Measurements from ENCODE around the gene LCN9.
"Not testable (repeated sequence)": the region's sequence is repeated elsewhere in the genome, so short reads cannot be mapped to it uniquely, and the experiment has no call there.

The LCN9 gene, protein sequence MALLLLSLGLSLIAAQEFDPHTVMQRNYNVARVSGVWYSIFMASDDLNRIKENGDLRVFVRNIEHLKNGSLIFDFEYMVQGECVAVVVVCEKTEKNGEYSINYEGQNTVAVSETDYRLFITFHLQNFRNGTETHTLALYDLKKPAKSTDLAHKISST

DNA sequence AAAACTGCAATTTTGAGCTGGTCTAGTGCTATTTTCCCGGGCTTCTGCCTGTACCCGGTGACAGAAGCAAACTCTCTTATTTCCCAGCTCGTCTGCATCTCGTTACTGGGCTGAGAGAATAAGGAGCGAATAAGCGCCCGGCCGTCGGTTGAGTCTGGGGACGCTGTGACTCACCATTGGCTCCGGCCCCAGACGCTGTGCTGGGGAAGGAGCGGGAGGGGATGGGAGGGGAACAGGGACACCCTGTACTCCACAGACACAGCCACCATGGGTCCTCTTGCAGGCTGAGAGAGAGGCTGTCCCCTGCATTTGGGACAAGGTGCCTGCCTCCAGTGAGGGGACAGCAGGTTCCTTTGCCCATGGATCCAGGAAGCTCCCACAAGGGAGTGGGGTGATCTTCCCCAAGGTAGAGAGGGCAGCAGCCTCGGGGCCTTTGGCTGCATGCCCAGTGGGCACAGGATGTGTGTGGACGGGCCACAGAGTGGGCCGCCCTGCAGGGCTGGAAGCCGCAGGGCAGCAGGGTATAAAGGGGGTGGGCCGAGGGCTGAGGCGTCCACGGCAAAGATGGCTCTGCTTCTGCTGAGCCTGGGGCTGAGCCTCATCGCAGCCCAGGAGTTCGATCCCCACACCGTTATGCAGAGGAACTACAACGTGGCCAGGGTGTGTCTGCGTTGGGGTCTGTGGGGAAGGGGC lies at the start of gene LCN9:
Gene LCN9, plus strand, starts transcription at position 552 of the 693 bp plus-strand sequence. Its CDS starts 13 bp downstream, at position 565.
- DNase-seq = no peak

DNA sequence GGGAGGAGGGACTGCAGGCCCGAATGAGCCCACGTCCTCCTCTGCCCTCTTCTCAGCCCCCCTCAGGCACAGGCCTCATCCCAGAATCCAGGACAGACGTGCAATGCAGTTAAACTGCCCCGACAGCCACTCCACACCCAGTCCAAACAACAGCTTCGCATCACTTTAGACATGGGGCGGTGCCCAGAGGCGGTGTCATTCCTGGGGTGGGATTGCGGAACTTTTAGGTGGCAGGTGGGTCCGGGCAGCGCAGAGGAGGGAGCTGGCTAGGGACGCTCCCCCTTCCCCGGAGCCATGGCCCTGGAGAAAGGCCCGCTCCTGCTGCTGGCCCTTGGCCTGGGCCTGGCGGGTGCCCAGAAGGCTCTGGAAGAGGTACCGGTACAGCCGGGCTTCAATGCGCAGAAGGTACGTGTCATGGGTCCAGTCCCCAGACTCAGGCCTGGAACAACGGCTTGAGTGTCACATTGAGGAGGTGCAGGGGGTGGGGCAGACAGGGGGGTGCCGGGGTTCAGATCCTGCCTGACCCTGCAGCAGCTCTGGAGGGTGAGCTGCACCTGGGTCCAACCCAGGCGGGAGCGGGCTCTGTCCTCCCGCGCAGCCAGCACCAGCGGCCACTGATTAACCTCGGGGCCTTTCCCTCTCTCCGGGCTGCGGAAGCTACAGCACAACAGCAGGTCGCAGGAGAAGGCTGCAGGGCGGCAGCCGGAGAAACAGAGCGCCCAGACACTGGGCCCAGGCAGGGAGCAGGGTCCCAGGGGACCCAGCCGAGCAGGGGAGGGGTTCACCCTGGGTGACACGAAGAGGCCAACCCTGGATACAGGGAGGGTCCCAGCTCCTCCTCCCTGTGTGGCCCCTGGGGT lies 48.9 kb upstream of the LCN9 start:
- no peak for DNase-seq

DNA sequence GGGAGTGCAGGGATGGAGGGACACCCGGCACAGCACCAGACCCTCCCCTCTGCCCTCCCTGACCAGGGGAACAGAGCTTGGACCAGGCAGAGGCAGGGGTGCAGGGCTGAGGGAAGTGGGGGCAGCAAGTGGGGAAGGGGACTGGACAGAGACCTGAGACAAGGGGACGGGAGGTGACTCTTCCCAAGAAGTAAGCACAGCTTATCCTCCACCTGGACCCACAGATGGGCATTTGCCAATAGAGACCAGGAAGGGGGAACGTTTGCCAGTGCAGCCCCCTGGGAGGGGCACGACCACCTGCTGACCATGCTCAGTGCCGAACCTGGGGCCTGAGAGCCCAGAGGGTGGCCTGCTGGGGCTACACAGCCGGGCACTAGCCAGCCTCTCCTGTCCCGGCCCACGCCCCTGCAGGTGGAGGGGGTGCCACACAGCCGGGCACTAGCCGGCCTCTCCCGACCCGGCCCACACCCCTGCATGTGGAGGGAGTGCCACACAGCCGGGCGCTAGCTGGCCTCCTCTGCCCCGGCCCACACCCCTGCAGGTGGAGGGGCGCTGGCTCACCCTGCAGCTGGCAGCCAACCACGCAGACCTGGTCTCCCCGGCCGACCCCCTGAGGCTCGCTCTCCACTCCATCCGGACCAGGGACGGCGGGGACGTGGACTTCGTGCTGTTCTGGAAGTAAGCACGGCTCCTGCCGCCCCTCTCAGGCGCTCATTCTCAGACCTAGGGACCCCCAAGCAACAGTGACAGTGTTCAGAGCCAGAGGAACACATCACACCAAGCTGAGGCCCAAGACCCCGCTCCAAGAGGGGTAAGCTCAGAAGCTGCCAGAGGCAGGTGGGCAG lies 48.1 kb upstream of the LCN9 start:
- DNase-seq = no peak

DNA sequence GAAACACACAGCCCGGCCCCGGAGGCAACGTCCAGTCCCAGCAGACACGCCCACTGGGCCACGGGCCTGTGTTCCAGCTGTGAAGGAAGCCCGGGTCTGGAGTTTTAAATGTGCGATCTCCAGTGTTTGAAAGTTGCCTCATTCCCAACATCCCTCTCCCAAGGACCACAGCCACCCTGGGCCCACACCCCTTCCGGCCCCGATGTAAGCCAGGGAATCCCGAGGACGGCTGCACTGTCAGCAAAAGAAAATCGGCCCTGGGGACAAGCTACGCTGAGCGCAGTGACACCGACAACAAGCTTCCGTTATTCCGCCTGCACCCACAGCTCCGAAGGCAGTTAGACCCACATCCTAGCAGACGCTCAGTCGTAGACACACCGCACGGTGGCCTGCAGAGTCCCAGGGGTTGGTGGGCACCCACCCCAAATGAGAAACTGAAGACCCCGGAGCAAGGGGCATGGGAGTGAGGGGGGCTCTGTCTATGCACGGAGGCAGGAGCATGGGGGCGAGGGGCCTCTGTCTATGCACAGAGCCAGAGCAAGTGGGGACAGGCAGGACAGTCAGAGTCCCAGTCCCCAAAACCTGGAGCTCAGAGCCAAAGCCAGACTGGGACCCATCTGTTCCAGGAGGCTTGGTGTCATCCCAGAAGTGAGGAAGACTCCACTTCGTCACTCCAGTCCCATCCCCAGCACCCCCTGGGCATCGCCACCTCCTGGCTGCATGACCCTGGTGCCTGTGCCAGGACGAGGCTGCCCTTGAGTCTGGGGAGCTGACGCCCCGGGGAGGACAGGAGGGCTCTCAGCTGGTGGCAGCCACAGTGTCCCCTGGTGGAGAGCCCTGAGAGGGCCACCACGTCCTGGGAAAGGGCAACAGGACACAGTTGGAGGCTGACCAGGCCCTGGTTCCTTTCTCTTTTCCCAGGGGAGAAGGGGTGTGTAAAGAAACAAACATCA lies 47.2 kb upstream of the LCN9 start:
- DNase-seq = no peak

DNA sequence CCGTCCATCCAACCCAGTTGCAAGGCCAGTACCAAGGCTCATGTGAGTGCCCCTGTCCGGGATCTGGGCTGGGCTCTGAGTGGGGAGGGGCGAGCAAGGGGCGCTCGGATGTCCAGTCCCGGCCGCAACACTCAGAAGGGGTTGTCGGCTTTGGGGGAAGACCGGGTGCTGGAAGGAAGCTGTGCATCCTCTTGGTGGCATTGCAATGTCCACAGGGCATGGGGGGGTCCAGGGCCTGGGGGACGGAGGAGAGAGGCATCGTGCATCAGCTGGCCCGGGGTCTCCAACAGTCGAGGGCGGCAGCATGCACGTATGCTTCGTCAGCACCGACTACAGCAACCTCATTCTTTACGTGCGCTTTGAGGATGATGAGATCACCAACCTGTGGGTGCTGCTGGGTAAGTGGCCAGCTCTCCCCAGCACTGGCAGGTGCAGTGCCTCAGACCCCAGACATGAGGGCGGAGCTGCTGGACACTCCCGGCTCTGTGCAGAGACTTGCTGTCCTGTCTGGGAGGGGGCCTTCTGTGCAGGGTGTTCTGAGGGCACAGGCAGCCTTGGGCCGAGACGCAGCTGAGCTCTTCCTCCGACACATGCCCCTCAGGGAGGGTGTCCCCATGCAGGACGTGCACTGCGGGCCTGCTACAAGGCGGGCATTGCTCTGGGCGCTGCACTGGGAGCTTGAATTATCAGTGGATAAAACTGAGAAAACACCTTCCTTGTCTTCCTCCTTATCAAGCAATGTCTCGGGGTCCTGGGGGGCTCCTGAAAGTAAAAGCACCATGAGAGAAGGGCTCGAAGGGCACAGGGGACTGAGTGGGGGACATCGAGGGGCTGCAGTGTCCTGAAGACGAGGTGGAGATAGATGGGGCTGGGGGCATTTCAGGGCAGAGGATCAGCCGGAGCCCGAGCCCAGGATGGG lies 46.2 kb upstream of the LCN9 start:
- DNase-seq = no peak

DNA sequence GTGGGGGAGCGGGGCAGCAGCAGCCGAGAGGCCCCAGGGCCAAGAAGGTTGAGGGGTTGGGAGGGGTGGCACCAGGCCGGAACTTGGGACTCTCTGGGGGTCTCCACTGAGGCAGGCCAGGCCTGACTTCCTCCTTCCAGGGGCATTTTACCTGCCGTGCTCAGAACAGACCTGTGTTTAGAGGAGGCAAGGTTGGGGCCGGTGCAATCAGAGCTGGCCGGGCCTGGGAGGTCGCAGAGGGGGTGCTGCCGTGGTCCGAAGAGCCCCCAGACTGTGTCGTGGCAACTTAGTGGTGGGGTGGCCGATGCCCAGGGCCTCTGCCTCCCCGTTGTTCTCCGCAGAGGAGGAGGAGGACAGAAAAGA lies 45.6 kb upstream of the LCN9 start:
- DNase-seq = no peak

DNA sequence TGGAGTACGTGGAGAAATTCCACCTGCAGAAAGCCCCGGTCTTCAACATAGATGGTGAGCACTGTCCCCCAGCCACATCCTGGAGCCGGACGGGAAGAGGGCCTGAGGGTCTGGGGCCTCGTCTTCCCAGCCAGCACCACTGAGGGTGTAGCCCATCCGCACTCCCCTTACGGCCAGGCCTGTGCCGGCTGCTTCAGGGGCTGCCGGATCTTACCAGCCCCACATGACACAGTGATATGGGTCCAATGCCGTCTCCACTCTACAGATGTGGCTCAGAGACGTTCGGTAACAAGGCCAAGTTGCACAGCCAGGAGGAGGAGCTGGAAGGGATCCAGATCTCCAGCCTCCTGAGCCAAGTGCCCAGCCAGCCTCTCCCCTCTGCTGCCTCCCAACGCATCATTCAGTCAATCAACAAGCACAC lies 45.1 kb upstream of the LCN9 start:
- no peak for DNase-seq

DNA sequence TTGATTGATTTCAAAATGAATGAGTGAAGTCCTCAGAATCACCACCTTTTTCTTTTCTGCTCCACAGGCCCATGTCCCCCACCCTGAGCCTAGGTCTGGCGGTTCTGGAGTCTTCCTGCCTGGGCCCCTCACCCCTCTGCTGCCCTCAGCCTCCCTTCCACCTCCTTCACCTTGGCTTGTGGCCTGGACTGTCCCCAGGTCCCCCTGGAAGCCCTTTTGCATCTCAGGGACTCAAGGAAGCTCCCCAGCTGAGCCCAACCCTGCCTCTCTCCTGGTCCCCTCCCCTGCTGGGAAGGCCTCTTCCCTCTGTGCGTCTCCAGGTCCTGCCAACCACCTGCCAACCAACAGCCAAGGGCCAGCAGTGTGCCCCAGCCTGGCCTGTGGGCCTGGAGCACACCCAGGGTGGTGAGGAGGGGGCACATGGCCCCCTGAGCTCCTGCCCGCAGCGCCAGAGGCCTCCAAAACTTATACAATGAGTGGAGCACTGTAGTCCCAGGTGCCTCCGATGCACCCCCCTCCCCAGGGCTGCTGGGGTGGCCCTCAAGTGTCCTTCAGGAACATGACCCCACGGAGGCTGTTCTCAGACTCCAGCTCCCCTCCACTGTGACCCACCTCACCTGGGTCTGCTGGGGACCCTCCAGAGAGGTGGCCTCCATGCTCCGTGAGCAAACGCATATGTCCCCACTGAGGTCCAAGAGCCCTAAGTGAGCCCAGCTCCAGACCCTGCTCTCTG lies 44.1 kb upstream of the LCN9 start:
- no peak for DNase-seq

DNA sequence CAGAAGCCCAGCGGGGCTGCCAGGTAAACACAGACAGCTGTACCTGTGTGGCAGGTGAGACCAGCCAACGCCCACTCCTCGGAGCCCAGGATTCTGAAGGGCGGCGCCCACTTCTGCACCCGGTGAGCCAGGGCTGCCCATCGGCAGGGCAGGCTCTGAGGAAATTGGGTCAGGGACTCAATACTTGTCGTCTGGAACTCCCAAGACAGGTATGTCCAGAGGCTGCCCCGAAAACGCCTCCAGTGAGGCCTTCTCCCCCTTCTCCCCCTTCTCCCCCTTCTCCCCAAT lies 43.6 kb upstream of the LCN9 start:
- no peak for DNase-seq

DNA sequence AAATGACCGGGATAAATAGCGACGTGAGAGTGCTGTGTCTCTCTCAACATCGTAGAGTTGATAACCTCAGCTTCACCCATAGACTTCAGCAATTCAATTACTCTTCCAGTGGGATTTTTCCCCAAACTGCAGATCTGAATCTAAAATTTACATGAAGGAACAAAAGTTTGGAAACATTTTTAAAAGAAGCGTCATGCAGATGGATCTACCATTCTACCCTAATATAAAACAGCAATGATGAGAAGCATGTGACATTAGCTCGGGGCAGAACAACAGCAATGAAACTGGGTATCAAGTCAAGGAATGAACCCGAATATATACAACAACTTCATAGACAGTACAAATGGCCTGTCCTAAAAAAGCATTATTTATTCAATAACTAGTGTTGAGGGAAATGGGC lies 42.6 kb upstream of the LCN9 start:
- DNase-seq = no peak

DNA sequence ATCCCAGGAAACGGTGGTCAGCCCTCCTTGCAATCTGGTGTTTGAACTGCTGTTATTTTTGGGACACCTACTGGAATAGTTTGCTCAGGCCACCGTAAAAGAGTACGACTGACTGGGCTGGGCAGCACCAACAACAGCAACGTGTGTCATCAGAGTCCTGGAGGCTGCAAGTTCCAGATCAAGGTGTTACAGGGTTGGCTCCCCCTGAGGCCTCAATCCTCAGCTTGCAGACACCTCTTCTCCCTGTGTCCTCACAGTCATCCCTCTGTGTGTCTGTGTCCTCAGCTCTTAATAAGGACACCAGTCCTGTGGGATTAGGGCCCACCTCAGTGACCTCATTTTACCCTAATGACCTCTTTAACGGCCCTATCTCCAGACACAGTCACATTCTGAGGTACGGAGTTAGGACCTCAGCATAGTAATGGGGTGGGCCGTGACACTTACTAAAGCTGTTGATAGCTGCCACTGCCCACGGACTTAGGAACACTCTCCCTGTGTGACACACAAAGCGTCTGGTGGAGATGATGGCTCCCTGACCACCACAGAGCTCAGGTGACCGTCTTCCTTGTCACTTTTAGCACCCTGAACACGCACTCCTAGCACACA lies 40.6 kb upstream of the LCN9 start:
- DNase-seq = no peak

DNA sequence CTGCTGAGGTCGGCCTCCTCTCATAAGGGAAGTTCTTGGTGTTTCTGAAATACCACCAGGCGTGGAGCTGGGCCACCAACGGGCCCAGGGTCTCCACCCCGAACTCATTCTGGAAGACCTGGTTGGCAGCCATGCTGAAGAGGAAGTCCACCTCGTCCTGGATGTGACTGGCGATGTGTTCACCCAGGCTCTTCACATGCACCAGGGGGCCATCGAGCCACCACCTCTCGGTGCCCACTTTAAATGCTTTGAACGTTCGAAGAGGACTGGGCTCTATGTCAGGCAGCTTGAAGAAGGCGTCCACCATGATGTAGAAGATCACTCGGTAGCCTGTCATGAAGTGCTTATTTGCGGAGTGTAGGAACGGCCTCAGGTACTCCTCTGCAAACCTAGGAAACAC lies 38.8 kb upstream of the LCN9 start:
- no peak for DNase-seq

DNA sequence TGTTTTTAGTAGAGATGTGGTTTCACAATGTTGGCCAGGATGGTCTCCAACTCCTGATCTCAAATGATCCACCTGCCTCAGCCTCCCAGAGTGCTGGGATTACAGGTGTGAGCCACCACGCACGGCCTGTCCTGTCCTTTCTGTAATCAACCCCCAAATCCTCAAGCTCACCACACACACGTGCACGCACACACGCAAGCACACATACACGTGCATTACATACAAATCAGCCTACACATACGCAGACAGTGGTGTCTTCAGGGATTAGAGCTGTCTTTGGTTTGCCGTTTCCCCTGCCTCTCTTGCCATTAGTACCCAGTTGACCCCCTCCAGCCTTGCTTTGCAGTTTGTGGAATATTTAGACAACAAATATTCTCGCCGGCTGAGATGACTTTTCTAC lies 30.3 kb upstream of the LCN9 start:
- DNase-seq = no peak

DNA sequence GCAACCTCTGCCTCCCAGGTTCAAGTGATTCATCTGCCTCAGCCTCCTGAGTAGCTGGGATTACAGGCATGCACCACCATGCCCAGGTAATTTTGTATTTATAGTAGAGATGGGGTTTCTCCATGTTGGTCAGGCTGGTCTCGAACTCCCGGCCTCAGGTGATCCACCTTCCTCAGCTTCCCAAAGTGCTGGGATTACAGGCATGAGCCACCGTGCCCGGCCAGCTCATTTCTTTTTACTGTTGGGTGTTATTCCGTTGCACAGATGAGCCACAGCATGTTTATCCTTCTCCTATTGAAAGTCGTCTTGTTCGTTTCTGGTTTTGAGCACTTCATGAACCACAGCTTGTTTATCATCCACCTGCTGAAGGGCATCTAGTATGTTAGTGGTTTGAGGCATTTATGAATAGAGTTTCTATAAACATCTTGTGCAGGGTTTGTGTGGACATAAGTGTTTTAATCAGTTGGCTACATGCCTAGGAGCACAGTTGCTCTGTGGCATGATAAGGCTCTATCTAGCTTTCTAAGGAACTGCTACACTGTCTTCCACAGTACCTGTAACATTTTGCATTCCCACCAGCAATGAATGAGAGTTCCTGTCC lies 26.1 kb upstream of the LCN9 start:
- DNase-seq = not testable (repeated sequence)

DNA sequence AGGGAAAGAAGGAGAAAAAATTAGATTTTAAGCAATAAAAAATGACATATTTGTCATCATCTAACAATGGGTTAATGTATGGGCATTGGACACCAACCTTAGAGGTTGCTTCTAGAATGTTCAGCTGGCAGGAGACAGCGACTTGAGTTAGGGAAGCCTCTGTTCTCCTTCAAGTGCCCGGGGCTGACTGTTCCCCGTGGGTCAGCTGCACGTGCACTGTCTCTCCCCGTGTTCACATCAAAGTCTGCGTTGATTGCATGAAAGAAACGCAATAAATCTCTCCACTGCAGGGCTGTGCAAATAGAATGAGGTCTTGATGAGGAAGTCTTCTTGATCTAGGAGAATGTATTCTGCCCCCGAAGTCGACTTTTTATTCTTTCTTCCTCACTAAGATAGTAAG lies 23.9 kb upstream of the LCN9 start, which contains the start of gene GLT6D1:
Gene GLT6D1, minus strand, starts transcription at position 345 of the 400 bp plus-strand sequence. CDS start 353 bp downstream, outside the sequence.
- no peak for DNase-seq

DNA sequence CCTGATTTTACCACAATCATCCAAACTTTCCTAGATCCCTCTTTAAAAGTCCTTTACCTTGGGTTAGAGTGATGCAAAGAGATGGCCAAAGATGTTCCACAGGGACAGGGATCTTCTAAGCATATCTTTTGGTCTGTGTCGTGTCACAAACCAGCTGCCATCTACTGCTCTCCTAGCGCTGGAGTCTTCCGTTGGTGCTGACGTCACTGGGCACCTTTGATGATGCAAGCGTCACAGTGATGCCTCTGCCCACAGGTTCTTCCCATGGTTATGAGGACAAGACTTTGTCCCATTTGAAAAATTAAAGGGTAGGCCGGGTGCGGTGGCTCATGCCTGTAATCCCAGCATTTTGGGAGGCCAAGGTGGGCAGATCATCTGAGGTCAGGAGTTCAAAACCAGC lies 22.1 kb upstream of the LCN9 start:
- DNase-seq = no peak

DNA sequence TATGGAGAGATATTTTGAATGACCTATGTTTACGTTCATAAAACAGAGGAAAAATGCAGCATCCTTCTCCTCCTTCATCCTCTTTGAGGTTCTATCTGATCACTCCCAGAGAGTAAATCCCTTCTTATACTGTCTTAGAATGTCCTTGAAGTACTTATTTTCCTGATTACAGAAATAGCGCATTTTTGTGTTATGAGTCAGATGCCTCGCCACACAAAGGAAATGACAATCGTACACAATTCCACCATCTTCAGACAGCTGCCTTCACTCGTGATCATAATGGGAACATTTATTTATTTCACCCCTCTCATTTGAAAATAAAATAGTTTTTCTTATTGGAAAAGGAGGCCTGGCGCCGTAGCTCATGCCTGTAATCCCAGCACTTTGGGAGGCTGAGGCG lies 21.4 kb upstream of the LCN9 start:
- no peak for DNase-seq

DNA sequence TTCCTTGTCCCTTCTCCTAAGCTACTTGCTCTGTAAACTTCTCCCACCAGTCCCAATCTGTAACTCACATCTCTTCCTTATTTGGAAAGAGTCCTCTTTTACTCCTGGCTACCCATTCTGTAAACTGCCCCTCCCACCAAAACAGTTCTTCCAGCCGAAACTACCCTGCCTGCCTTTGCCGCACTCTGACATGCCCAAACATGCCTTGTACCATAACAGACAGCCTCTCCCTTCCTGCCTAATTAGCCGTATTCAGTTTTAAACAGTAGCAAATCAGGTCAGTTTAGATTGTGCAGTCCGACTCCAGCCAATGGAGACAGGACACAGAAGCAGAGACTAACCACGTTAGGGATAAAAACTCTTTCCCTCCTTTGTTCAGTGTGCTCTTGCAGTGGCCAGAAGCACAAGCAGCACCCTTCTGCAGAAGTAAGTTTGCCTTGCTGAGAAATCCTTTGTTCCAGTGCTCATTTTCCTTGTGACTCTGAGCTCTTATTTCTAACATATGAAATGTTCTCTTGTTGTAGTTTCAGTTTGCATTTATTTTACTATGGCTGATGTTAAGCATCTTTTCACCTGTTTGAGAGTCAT lies 18.4 kb upstream of the LCN9 start:
- DNase-seq = no peak

DNA sequence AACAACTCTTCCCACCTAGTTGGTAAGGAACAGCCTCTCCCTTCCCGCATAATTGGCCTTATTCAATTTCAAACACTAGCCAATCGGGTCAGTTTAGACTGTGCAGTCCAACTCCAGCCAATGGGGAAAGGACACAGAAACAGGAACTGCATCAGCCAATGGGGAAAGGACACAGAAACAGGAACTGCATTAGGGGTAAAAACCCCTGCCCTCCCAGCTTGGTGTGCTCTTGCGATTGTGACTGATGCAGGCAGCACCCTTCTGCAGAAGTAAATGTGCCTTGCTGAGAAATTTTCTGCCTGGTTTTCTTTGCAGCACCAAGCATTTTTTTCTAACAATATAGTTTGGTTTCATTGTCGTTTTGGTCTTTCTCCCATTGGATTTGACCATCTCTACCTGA lies 15.2 kb upstream of the LCN9 start:
- no peak for DNase-seq

All from NCI-H524 treated with DMSO at 0.1 percent for 48 hours (cell line).